Tibial artery (tissue), 4 donors: ENCODE results near the gene TARBP2.

Source experiments
- DNase-seq, 2 donors: peaks; one replicate each; pipeline ENCODE4 v3.0.0-alpha.2; 2019
- H3K27ac ChIP-seq, 2 donors: fragments of 200-600 bp; sonication (generic) in 1 of 2; 1 replicate in 1 of 2; 2 replicates in 1 of 2; pipeline ENCODE4 v1.5.1; 2018 to 2019; ENCODE audit warnings: mild to moderate bottlenecking in 1 of 2
- H3K27me3 ChIP-seq, 2 donors: fragments of 200-600 bp; sonication (generic) in 1 of 2; one replicate each; pipeline versions ENCODE4 v1.5.1 to v1.6.0; 2016 to 2019
- H3K36me3 ChIP-seq, 3 donors: fragments of 200-600 bp; sonication (generic) in 2 of 3; one replicate each; pipeline ENCODE4 v1.5.1; 2016 to 2019; ENCODE audit warnings: mild to moderate bottlenecking in 2 of 3
- H3K4me1 ChIP-seq, 4 donors: fragments of 200-600 bp; sonication (generic) in 2 of 4; 1 replicate in 3 of 4; 2 replicates in 1 of 4; pipeline ENCODE4 v1.5.1; 2016 to 2019
- H3K4me3 ChIP-seq, 2 donors: fragments of 200-600 bp; sonication (generic) in 1 of 2; 1 replicate in 1 of 2; 2 replicates in 1 of 2; pipeline ENCODE4 v1.5.1; 2018 to 2019; ENCODE audit warnings: mild to moderate bottlenecking in 2 of 2
- H3K9me3 ChIP-seq, 3 donors: fragments of 200-600 bp; sonication (generic) in 1 of 3; one replicate each; pipeline ENCODE4 v1.5.1; 2016 to 2019
- intact Hi-C: fragments of 100-400 bp; cut with DNase I; formaldehyde crosslinking; loops from one replicate; pipeline ENCODE4 v1.15.0; 2023; ENCODE audit warnings: low total_unique reads
- TF ChIP-seq, protein P1 (sequence below), 2 experiments: fragments of 200-600 bp in 1 of 2; fragments of 450-650 bp in 1 of 2; IDR thresholded peaks; one replicate each; pipeline ENCODE4 v1.5.1; 2017 to 2019; ENCODE audit warnings: antibody characterized with exemption in 2 of 2, mild to moderate bottlenecking in 1 of 2, moderate library complexity in 1 of 2

The TARBP2 gene

GRCh38 chr12:53462935-53463334 is 38.1 kb upstream of the TARBP2 start:
- TF ChIP-seq, protein P1, sequence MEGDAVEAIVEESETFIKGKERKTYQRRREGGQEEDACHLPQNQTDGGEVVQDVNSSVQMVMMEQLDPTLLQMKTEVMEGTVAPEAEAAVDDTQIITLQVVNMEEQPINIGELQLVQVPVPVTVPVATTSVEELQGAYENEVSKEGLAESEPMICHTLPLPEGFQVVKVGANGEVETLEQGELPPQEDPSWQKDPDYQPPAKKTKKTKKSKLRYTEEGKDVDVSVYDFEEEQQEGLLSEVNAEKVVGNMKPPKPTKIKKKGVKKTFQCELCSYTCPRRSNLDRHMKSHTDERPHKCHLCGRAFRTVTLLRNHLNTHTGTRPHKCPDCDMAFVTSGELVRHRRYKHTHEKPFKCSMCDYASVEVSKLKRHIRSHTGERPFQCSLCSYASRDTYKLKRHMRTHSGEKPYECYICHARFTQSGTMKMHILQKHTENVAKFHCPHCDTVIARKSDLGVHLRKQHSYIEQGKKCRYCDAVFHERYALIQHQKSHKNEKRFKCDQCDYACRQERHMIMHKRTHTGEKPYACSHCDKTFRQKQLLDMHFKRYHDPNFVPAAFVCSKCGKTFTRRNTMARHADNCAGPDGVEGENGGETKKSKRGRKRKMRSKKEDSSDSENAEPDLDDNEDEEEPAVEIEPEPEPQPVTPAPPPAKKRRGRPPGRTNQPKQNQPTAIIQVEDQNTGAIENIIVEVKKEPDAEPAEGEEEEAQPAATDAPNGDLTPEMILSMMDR (IDR thresholded peaks at IDR 0.05), result no peak
- intact Hi-C loops, result loop anchor here (10.0 kb wide), 1 partner anchor 872 kb away; no protein-coding TSS in a partner anchor

GRCh38 chr12:53463802-53464560 is 37.1 kb upstream of the TARBP2 start:
- Histone ChIP-seq H3K4me1 (peaks cover 0 to 13% (median 2%) of the 10 kb centered on the region in 4 donors), H3K36me3 (peaks cover 99 to 100% (median 100%) of the 10 kb centered on the region in 3 donors), H3K4me3 (no peak overlapping the region), H3K9me3 (no peaks in the 10 kb centered on the region), H3K27me3 (no peaks in the 10 kb centered on the region), H3K27ac (no peak overlapping the region)
- no peak for DNase-seq
- intact Hi-C loops, result loop anchor here (10.0 kb wide), 1 partner anchor 871 kb away; no protein-coding TSS in a partner anchor
- TF ChIP-seq, protein P1 (IDR thresholded peaks at IDR 0.05), result no peak

More at GRCh38 chr12:53462935-53463334, 38.1 kb upstream of the TARBP2 start:
- Histone ChIP-seq H3K9me3 (no peaks in the 10 kb centered on the region), H3K36me3 (peaks cover 99 to 100% (median 100%) of the 10 kb centered on the region in 3 donors), H3K4me3 (no peak overlapping the region), H3K4me1 (peaks cover 0 to 16% (median 2%) of the 10 kb centered on the region in 4 donors), H3K27ac (no peak overlapping the region), H3K27me3 (no peaks in the 10 kb centered on the region)
- no peak for DNase-seq

DNA sequence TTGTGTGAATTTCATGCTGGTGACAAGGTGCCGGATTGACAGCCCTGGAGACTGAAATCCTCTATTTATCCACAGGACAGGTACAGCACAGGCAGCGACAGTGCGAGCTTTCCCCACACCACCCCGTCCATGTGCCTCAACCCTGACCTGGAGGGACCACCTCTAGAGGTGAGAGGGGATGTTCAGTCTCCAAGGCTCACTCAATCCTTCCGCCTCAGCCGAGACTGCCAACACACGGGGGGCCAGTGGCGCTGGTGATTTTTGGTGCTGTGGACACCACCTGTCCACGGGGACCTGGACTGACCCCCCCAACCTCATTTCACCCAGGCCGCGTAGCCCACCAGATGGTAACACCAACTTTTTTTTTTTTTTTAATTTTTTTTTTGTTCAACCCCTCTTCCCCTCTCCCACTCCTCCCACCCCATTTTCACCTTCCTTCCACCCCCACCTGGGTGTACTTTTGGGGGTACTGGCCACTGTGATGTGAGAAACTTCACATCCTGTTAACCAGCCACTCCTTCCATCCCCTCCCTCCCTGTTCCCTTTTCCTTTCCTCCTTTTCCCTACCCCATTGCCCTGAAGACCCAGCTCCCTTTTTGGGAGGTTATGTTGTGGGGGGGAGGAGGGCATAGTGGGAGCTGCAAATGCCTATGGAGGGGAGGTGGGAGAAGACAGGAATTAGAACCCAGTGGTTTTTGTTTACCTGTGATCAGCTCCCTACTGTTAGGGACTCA is 36.2 kb upstream of the TARBP2 start:
- intact Hi-C loops, result loop anchor here (10.0 kb wide), 1 partner anchor 870 kb away; no protein-coding TSS in a partner anchor

GRCh38 chr12:53465679-53466078 is 35.4 kb upstream of the TARBP2 start:
- Histone ChIP-seq H3K4me3 (no peak overlapping the region), H3K27me3 (no peaks in the 10 kb centered on the region), H3K27ac (no peak overlapping the region), H3K36me3 (peaks cover 100% of the 10 kb centered on the region in 3 donors), H3K4me1 (peaks cover 0 to 11% (median 2%) of the 10 kb centered on the region in 4 donors), H3K9me3 (no peaks in the 10 kb centered on the region)
- TF ChIP-seq, protein P1 (IDR thresholded peaks at IDR 0.05), result no peak
- DNase-seq, result no peak
- intact Hi-C loops, result loop anchor here (10.0 kb wide), 1 partner anchor 869 kb away; no protein-coding TSS in a partner anchor

More for the DNA sequence above, 36.2 kb upstream of the TARBP2 start:
- DNase-seq, result no peak
- Histone ChIP-seq H3K9me3 (no peaks in the 10 kb centered on the region), H3K4me3 (no peak overlapping the region), H3K27me3 (no peaks in the 10 kb centered on the region), H3K4me1 (peaks cover 0 to 13% (median 2%) of the 10 kb centered on the region in 4 donors), H3K36me3 (peaks cover 100% of the 10 kb centered on the region in 3 donors), H3K27ac (no peak overlapping the region)
- TF ChIP-seq, protein P1 (IDR thresholded peaks at IDR 0.05), result no peak

- intact Hi-C loops, result loop anchor here (10.0 kb wide), 1 partner anchor 868 kb away; no protein-coding TSS in a partner anchor
- TF ChIP-seq, protein P1 (IDR thresholded peaks at IDR 0.05), result no peak
- no peak for DNase-seq
- peaks cover 100% of the 10 kb centered on the region in 3 donors for H3K36me3 ChIP-seq
- no peaks in the 10 kb centered on the region for H3K9me3 ChIP-seq
- no peaks in the 10 kb centered on the region for H3K27me3 ChIP-seq
- no peak overlapping the region for H3K4me3 ChIP-seq
- H3K27ac ChIP-seq, result no peak overlapping the region
- peaks cover 0 to 10% (median 0%) of the 10 kb centered on the region in 4 donors for H3K4me1 ChIP-seq
Observed at GRCh38 chr12:53466640-53467039, 34.4 kb upstream of the TARBP2 start.
